Kidney epithelial cell (primary cell): ENCODE data around the gene EDIL3. TPM values are rescaled to one million over a fixed set of nuclear protein-coding genes. Genes with fewer than 3 reads are reported as not detected.

Experiments
- DNase-seq: peaks from one replicate; pipeline ENCODE4 v3.0.0-alpha.2; 2010; ENCODE audit warnings: low read depth
- H3K27me3 ChIP-seq: 2 replicates; pipeline ENCODE4 v1.6.0; 2011; ENCODE audit warnings: low read length; ENCODE audit not compliant: control insufficient read depth, insufficient read depth
- H3K36me3 ChIP-seq: 2 replicates; pipeline ENCODE4 v1.5.1; 2011; ENCODE audit warnings: low read length; ENCODE audit not compliant: control insufficient read depth, insufficient read depth
- H3K4me3 ChIP-seq: 2 replicates; pipeline ENCODE4 v1.5.1; 2011; ENCODE audit warnings: low read depth, mild to moderate bottlenecking, control low read depth, low read length
- CTCF ChIP-seq: IDR thresholded peaks from 2 replicates; pipeline ENCODE4 v1.5.1; 2011; ENCODE audit warnings: mild to moderate bottlenecking, moderate library complexity, low read length, control low read depth, inconsistent platforms; ENCODE audit not compliant: insufficient read depth, poor library complexity, severe bottlenecking
- total RNA-seq: library from RNA; depleted of rRNA; stranded (reverse); fragments of >200 nt; gene quantifications from 2 replicates; pipeline ENCODE4 v1.2.3, GENCODE V29; 2015

Gene EDIL3
- total RNA-seq, 1 donor from 2014 or later, result 41.7 TPM

- TF ChIP-seq CTCF, result no peak
- DNase-seq, result no peak
- Histone ChIP-seq H3K36me3 (no peaks in the 10 kb centered on the region), H3K4me3 (peak overlapping the region; percentile 76), H3K27me3 (no peaks in the 10 kb centered on the region)
These were observed 2.9 kb downstream of the EDIL3 start for GRCh38 chr5:84381502-84382362.

- DNase-seq, result no peak
- Histone ChIP-seq H3K27me3 (no peaks in the 10 kb centered on the region), H3K4me3 (no peak overlapping the region), H3K36me3 (no peaks in the 10 kb centered on the region)
- TF ChIP-seq CTCF, result peak; percentile 28
These were observed 4.9 kb downstream of the EDIL3 start for GRCh38 chr5:84379749-84380148.

- H3K27me3 ChIP-seq, result no peaks in the 10 kb centered on the region
- TF ChIP-seq CTCF, result no peak
- no peak overlapping the region for H3K4me3 ChIP-seq
- no peak for DNase-seq
- H3K36me3 ChIP-seq, result no peaks in the 10 kb centered on the region
These were observed 5.7 kb downstream of the EDIL3 start for GRCh38 chr5:84378961-84379360.

GRCh38 chr5:84378420-84378819 lies 6.3 kb downstream of the EDIL3 start:
- Histone ChIP-seq H3K27me3 (no peaks in the 10 kb centered on the region), H3K36me3 (no peaks in the 10 kb centered on the region), H3K4me3 (no peak overlapping the region)
- no peak for TF ChIP-seq CTCF
- DNase-seq, result no peak

- no peak overlapping the region for H3K4me3 ChIP-seq
- no peak for DNase-seq
- no peak for TF ChIP-seq CTCF
- H3K36me3 ChIP-seq, result no peaks in the 10 kb centered on the region
- no peaks in the 10 kb centered on the region for H3K27me3 ChIP-seq
These were observed 8.3 kb downstream of the EDIL3 start for GRCh38 chr5:84376346-84376745.

GRCh38 chr5:84374568-84374967 lies 10.1 kb downstream of the EDIL3 start:
- H3K4me3 ChIP-seq, result no peak overlapping the region
- no peaks in the 10 kb centered on the region for H3K36me3 ChIP-seq
- no peak for DNase-seq
- H3K27me3 ChIP-seq, result no peaks in the 10 kb centered on the region
- no peak for TF ChIP-seq CTCF
